Fibroblast of skin of right quadriceps (primary cell): ENCODE results near the gene IMMP2L.

Experiments used
- DNase-seq: peaks from one replicate; pipeline ENCODE4 v3.0.0-alpha.2; 2013

Gene IMMP2L

GRCh38 chr7:111388912-111389311 is 173.4 kb downstream of the IMMP2L start:
- DNase-seq = no peak

GRCh38 chr7:111388016-111388415 is 174.3 kb downstream of the IMMP2L start:
- no peak for DNase-seq

- DNase-seq = peak; percentile 17
Observed at GRCh38 chr7:111384065-111384891, 178.0 kb downstream of the IMMP2L start.

- no peak for DNase-seq
Observed at GRCh38 chr7:111383133-111383532, 179.2 kb downstream of the IMMP2L start.

- no peak for DNase-seq
Observed at GRCh38 chr7:111381590-111381989, 180.7 kb downstream of the IMMP2L start.

- DNase-seq = no peak
Observed at GRCh38 chr7:111380945-111381344, 181.3 kb downstream of the IMMP2L start.

GRCh38 chr7:111374027-111374426 is 188.3 kb downstream of the IMMP2L start:
- no peak for DNase-seq

GRCh38 chr7:111371437-111371836 is 190.9 kb downstream of the IMMP2L start:
- no peak for DNase-seq

- DNase-seq = no peak
Observed at GRCh38 chr7:111370002-111370401, 192.3 kb downstream of the IMMP2L start.

GRCh38 chr7:111368381-111369065 is 193.8 kb downstream of the IMMP2L start:
- DNase-seq = no peak

GRCh38 chr7:111364413-111364812 is 197.9 kb downstream of the IMMP2L start:
- DNase-seq = peak; percentile 72

- DNase-seq = peak; percentile 69
Observed at GRCh38 chr7:111363099-111363498, 199.2 kb downstream of the IMMP2L start.

- DNase-seq = peak; percentile 57
Observed at GRCh38 chr7:111362506-111363054, 199.7 kb downstream of the IMMP2L start.

GRCh38 chr7:111358915-111359314 is 203.4 kb downstream of the IMMP2L start:
- DNase-seq = no peak

GRCh38 chr7:111357691-111358090 is 204.6 kb downstream of the IMMP2L start:
- peak; percentile 23 for DNase-seq

- DNase-seq = no peak
Observed at GRCh38 chr7:111356941-111357340, 205.4 kb downstream of the IMMP2L start.

GRCh38 chr7:111352319-111352718 is 210.0 kb downstream of the IMMP2L start:
- DNase-seq = no peak

- DNase-seq = no peak
Observed at GRCh38 chr7:111346219-111346618, 216.1 kb downstream of the IMMP2L start.

GRCh38 chr7:111343017-111343416 is 219.3 kb downstream of the IMMP2L start:
- DNase-seq = no peak

- DNase-seq = no peak
Observed at GRCh38 chr7:111339006-111339405, 223.3 kb downstream of the IMMP2L start.

- DNase-seq = no peak
Observed at GRCh38 chr7:111333010-111333409, 229.3 kb downstream of the IMMP2L start.

GRCh38 chr7:111330235-111330523 is 232.1 kb downstream of the IMMP2L start:
- DNase-seq = no peak

- DNase-seq = no peak
Observed at GRCh38 chr7:111329367-111330234, 232.7 kb downstream of the IMMP2L start.
